Right forelimb (tissue), 1 donor: Measurements from ENCODE around the gene ATXN7L1.
"Not testable (repeated sequence)": the region's sequence is repeated elsewhere in the genome, so short reads cannot be mapped to it uniquely, and the experiment has no call there.

ENCODE experiments used
- DNase-seq: peaks from one replicate; pipeline ENCODE4 v3.0.0-alpha.2; 2018

The ATXN7L1 gene

DNA sequence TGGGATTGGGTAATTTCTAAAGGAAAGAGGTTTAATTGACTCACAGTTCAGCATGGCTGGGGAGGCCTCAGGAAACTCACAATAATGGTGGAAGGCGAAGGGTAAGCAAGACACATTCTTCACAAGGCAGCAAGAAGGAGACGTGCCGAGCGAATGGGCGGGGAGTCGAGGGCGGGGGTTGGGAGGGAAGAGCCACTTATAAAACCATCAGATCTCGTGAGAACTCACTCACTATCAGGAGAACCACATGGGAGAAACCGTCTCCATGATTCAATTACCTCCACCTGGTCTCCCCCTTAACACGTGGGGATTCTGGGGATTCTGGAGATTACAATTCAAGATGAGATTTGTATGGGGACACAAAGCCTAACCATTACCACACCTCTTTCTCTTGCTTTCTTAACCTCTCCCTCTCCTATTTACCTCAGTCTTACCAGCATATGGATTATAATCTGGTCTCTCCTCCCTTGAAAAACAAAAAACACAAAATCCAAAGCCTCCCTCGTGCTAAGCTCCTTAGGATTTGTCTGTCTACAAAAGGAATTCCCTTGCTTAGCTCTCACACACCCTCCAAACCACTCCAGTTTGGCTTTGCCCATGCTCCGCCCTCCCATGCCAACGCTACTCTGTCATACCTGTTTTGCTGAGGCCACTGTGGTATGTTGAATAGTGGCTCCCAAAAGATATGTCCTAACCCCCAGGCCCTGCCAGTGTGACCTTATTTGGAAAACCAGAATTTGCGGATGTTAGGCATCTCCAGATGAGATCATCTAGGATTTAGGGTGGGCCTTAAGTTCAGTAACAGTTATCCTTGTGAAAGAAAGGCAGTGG, 275.5 kb downstream of the ATXN7L1 start:
- DNase-seq: peak; percentile 15

DNA sequence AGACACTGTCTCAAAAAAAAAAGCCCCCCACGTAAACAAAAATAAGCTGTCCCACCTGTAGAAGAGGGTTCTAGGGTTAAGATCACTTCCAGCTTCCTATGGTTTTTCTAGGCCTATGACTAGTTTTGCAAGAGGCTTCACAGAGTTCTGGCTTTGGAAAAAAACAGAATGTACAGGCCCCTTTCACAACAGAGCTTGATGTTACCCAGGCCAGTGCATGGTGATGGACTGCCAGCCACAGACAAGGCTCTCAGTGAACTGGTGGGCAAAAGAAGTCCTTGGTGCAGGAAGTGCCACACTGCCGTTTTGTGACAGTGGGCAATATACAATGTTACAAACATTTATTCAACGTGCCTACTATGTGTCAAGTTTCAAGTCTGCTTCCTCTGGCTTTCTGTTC, 276.8 kb downstream of the ATXN7L1 start:
- peak; percentile 15 for DNase-seq

DNA sequence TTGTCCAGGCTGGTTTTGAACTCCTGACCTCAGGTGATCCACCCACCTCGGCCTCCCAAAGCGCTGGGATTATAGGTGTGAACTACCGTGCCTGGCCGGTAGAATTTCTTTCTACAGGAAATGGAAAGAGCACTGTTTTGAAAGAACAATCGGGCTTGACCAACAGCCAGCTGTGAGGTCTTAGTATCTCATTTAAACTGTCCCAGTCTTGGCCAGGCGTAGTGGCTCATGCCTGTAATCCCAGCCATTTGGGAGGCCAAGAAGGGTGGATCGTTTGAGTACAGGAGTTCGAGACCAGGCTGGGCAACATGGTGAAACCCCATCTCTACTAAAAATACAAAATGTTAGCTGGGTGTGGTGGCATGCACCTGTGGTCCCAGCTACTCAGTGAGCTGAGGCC, 277.3 kb downstream of the ATXN7L1 start:
- not testable (repeated sequence) for DNase-seq

DNA sequence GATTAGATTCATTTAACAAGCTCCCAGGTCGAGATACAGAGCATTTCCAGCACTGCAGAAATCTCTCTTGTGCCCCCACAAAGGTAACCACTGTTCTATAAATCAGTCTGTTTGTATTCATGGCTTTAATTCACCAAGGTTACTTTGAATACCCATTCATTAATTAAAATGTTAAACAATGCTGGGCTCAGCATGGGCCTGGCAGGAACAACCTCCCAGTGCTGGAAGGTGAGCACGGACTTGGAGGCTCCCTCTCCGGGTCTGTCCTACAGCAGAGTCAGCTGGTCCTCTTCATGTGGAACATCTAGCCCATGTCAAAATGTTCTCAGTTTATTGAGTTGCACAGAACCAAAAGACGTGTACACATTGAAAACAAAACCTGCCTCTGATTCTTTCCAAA, 279.5 kb downstream of the ATXN7L1 start:
- no peak for DNase-seq

DNA sequence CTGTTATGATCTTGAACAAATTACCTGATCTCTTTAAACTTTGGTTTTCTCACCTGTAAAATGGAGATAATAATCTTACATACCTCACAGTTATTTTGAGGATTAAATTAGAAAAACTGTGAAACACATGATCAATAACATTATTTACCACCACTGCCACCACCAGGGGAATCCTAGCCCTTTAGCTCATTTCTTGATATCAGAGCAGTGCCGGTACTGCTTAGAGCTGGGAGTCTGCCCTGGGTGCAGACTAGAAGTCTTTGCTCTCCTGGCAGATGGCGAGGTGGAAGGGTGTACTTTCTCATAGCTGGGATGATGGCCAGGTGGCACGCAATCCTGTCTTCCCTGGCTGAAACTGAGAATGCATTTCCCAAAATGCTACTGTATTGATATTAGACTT, 282.4 kb downstream of the ATXN7L1 start:
- no peak for DNase-seq

DNA sequence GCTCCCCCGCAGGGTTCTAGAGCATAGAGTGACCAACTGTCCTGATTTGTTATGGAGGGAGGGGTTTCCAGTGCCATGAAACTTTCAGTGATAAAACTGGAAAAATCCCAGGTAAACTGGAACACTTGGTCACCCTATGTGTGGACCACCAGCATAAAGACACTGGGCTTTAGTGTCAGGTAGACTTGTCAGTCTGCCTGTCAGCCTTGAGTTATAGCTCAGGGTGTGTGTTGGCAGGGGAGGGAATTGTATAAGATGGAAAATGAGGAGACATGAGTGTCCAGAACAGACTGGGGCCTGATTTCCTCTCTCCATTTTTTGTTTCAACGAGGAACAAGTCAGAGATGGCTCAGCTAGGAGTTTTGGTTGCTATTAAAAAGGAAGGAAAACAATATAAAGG, 284.9 kb downstream of the ATXN7L1 start:
- DNase-seq: no peak

DNA sequence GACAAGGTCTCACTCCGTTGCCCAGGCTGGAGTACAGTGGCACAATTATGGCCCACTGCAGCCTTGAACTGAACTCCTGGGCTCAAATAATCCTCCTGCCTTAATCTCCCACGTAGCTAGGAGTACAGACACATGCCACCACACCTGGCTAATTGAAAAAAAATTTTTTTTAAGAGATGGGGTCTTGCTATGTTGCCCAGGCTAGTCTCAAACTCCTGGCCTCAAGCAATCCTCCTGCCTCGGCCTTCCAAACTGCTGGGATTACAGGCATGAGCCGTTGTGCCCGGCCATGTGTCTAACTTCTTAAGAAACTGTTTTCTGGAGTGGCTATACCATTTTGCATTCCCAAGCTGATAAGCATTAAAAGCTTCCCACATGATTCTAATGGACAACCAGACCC, 285.6 kb downstream of the ATXN7L1 start:
- DNase-seq: no peak

DNA sequence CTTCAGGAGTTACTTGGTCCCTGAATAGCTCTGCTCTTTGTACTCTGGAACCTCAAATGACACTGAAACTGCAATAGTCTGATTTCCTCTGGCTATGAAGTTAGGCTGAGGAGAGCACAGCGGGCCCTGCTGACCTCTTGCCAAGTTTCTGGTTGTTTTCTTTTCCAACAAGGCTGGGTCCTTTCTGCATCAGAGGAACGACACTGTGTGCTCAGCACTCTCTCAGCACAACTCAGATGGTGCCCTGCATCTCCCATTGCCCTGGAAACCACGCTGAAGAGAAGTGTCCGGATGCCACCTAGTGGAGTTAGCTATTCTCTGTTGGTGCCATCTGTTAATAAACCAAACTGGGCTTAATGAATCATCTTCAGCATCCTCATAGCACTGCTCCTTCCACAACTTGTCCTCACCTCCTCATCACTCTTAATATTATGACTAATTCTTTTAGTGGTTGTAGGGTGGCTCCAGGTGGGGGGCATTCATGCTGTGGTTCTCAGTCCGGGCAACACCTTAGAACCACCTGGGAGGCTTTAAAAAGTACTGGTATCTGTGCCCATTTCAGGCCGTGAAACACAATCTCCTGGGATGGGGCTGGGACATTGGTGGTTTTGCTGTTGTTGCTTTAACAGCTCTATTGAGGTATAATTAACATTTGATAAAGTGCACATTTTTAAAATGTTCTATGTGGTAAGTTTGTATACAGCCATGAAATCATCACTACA, 286.9 kb downstream of the ATXN7L1 start:
- peak; percentile 57 for DNase-seq

DNA sequence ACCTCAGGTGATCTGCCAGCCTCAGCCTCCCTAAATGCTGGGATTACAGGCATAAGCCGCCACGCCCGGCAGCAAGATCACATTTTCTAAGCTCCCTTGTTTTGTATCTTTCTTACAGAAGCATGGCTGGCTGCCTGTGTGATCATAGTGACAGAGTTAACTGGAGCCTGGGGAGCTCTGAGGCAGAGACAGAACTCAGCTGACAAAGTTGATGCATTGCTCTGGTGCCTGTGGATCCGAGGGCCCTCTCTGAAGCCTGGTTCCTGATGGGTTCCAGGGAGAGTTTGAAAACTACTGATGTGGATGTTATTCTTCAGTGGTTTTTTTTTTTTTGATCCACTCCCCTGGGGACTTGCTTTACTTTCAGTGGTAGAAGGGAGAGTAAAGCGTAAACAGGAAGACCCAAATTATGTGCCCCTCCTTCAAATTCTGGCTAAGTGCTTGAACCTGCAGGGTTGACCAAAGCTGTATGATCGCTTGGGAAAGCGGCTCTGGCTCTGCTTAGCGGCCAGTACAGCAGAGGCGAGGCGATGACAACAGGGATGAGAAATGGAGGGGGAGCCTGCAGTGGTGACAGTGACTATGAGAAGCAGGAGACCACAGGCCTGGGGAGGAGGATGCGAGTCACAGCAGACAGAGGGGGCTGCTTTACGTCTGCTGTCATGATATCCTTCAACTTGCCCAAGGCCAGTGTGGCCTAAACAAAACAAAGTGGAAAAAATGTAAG, 288.3 kb downstream of the ATXN7L1 start:
- no peak for DNase-seq

DNA sequence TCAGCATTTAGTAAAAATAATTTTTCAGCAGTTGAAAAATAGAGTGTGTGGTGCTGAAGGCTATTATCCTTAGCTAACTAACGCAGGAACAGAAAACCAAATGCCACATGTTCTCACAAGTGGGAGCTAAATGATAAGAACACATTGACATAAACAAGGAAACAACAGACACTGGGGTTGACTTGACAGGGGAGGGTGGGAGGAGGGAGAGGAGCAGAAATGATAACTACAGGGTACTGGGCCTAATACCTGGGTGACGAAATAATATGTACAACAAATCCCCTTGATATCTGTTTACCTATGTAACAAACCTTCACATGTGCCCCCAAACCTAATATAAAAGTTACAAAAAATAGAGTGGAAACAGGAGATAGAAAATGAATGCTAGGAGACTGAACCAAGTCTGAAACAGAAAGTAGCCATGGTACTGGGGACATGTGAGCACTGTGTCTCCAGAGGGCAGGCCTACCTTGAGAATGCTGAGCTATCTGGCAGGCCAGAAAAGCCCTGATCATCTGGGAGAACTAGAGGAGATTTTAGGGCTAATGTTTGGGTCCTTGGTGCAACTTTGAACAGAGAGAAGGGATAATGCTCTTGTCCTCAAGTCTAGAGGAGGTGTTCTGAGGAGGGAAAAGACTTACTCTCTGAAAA, 290.4 kb downstream of the ATXN7L1 start:
- no peak for DNase-seq

DNA sequence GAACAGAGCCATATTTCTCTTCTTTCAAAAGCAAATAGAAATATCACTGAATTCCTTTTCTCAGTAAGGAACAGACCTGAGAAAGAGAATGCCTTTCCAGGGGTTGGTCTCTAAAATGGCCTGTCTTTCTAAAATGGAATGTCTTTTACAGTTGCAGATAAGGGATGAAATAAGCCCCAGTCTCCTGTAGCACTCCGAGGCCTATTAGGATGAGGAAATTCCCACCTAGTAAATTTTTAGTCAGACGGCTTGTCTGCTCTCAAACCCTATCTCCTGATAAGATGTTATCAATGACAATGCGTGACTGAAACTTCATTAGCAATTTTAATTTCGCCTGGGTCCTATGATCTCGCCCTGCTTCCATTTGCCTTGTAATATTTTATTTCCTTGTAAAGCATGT, 292.2 kb downstream of the ATXN7L1 start:
- DNase-seq: no peak

DNA sequence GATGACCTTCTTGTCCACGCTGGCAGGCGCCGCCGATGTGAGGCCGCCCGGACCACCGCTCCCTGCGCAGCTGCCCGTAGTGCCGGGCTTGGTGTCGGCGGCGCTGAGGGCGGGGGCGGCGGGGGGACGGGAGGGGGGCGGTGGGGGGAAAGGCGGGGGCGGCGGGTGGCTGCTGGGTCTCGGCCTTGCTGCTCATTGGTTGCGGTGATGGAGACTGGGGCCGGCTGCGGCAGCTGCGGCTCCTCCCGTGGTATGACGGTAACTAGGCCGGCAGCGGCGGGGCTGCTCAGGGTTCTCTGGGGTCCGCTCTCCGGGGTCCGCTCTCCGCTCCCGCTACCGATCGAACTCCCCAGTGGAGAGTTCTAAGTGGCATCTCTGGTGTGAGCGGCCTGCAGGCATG, 293.3 kb downstream of the ATXN7L1 start:
- DNase-seq: no peak

DNA sequence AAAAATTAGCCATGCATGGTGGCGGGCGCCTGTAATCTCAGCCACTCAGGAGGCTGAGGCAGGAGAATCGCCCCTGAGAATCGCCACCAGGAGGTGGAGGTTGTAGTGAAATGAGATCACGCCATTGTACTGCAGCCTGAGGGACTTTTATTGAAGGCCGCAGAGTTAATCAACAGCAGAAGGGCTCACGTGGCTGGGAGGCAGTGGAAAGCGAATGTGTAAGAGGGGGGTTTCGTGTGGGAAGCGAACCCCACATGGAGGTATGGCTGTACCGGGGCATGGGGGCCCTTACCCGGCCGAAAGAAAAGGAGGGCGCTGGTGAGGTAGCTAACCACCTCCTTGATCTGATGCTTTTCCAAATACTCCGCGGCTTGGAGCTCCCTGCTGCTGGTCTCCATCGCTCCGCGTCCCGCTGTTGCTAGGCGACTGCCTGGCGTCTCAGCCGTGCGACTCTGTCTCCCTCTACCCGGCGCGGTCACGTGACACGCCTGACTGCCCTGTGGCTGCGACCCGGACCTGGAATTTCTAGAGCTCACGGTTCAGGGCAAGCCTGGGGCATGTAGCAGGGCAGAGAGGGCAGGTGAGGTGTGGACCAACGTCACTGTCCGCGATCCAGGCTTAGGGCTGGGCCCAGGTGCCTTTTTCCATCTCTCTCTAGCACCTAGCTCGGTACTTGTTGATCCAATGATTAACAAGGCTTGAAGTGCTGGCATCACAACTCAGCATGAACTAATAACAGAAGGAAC, 295.2 kb downstream of the ATXN7L1 start, which contains the start of gene EFCAB10:
Gene EFCAB10 (minus strand): TSS at position 428 of the 746 bp plus-strand sequence. CDS start 30 bp downstream, at position 398.
- DNase-seq: peak; percentile 57

DNA sequence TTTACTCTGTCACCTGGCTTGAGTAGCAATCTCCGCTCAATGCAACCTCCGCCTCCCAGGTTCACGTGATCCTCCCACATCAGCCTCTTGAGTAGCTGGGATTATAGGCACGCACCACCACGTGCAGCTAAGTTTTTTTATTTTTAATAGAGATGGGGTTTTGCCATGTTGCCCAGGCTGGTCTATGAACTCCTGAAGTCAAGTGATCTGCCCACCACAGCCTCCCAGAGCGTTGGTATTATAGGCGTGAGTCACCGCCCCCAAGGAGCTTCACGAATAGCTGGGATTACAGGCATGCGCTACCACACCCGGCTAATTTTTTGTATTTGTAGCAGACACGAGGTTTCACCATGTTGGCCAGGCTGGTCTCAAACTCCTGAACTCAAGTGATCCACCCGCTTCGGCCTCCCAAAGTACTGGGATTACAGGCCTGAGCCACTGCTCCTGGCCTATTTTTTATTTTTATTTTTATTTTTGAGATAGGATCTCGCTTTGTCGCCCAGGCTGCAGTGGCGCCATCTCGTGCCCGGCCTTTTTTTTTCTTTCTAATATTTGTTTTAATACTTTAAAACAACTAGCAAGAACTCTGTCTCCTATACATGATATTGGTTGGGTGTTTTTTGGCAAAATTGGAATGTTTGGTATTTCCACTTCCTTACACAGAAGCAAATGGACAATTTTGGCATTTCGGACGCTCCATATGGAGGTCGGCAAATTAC, 296.2 kb downstream of the ATXN7L1 start:
- DNase-seq: no peak

DNA sequence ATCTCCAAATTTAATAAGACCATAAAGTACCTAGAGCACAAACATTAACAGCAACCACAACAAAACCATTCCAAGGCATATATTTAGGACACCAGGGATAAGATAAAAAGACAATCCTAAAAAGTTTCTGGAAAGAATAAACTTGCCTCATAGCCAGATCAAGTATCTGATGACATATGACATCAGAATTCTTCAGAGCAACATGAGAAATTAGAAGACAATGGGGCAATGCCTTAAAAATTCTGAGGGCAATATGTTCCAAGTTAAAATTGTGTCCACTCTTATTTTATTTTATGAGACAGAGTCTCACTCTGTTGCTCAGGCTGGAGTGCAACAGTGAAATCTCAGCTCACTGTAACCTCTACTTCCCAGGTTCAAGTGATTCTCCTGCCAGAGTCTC, 297.9 kb downstream of the ATXN7L1 start:
- no peak for DNase-seq

DNA sequence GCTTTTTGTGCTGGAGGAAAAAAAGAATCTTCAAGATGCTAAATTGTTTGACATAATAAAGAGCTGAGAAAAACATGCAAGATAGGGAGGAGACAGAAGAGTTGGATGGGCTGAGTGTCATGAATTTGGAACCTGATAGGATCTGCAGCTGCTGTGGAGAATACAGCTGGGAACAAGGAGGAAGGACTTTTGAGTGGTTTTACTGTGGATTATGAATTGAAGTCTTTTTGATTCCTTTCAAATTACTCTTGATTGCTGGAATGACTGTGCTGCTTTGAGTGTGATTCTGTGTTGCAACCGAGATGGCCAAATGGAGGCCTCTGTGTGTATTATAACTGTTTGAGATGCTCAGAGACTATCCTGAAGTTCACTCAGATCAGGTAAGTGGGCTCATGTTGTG, 299.1 kb downstream of the ATXN7L1 start:
- DNase-seq: no peak

DNA sequence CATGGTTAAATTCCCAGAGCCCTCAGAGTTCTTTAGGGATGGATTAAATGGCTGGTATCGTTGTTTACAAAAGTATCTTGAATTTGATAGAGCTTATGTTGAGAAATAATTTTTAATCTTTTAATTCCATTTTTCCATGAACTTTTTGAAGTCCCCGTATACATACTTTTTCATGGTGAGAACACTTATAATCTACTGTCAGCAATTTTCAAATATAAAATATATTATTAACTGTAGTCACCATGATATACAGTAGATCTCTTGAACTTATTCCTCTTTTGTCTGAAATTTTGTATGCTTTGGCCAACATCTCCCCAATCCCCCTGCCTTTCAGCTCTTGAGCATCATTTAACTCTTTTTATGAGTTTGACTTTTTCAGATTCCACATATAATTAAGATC, 304.5 kb downstream of the ATXN7L1 start:
- DNase-seq: no peak

DNA sequence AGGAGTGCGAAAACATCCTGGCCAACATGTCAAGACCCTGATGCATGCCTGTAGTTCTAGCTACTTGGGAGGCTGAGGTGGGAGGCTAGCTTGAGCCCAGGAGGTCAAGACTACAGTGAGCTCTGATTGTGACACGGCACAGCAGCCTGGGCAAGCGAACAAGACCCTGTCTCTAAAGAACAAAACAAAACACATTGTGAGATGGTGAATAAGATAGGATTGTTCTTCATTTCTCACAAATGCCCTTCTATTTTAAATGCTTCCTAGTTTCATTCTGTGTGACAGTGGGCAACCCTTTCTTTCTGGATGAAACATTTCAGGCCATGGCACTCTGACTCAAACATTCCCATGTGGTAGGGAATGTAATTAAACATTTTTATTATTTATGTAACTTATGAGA, 308.6 kb downstream of the ATXN7L1 start:
- DNase-seq: no peak

DNA sequence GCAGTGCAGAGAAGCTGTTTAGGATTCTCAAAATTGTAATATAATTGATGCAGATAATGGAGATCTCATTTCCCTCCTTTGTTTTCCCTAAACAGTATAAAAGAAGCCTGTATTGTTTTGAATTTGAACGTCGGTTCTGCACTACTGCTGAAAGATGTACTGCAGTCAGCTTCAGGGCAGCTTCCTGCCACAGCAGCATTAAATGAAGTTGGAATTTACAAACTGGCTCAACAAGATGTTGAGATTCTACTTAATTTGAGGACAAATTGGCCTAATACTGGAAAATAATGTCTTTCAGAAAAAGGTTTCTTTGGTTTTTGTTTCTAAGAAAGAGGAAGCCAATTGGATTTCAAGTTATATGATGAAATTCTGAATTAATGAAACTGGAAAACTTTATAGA, 309.4 kb downstream of the ATXN7L1 start:
- no peak for DNase-seq

DNA sequence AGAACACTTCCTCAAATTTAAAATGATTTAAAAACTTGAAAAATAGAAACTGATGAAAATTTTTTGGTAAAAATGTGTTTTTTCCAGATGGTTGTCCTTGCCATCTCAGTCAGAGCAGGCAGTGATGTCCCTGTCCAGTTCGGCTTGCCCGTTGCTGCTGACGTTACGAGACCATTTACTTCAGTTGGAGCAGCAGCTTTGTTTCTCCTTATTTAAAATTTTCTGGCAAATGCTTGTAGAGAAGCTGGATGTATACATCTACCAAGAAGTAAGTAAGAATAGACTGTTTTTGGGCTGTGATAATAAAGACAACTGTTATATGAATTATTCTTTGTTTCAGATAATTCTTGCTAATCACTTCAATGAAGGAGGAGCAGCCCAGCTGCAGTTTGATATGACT, 311.2 kb downstream of the ATXN7L1 start:
- no peak for DNase-seq

DNA sequence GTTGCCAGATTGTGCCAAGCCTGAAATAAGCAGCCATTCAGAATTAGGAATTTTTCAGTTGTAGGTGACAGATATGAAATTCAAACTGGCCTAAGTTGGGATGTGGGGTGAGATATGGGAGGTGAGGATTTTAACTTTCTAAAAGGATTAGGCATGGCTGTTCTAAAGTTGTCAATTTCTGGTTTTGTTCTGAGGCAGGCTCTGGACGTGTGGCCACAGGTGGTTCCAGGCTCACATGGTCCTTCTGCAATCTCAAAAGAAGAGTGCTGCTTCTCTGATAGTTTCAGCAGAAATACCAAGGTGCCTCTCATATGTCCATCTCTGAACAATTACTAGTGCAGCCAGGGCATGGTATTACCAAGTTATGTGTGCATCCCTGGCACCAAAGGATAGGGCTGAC, 316.5 kb downstream of the ATXN7L1 start:
- no peak for DNase-seq
